Measurements from ENCODE around the gene SBF2. TPM values are rescaled to one million over a fixed set of nuclear protein-coding genes. Genes with fewer than 3 reads are reported as not detected.
A peak's percentile ranks its signal among the peaks of the same experiment; 100 is the strongest.

The SBF2 gene
- total and polyA plus RNA-seq, 9 of the 15 experiments (the other 6 are each of a cell fraction or from before 2014, with no cell fraction given) = 0.80 to 9.5 (median 5.0) TPM

GRCh38 chr11:9861860-9862725, 431.9 kb downstream of the SBF2 start (continued):
- TF ChIP-seq ZNF263 (CRISPR knock-in tag; IDR thresholded peaks at IDR 0.05; ENCODE audit: borderline replicate concordance) (peak; percentile 92), RAD21 (CRISPR knock-in tag; conservative IDR thresholded peaks at IDR 0.05 in 1 of 2, IDR thresholded peaks at IDR 0.05 in 1 of 2) (peak; percentile 81 to 92), ILF3 (IDR thresholded peaks at IDR 0.05; ENCODE audit: borderline replicate concordance) (no peak), SMC3 (conservative IDR thresholded peaks at IDR 0.05; ENCODE audit: insufficient read depth, low read depth, low read length) (peak; percentile 75), CTCFL (IDR thresholded peaks at IDR 0.05; ENCODE audit: borderline replicate concordance, insufficient read depth, low read depth, low read length, poor library complexity, severe bottlenecking) (peak; percentile 66), JUND (IDR thresholded peaks at IDR 0.05; ENCODE audit: borderline replicate concordance, low read depth, low read length) (peak; percentile 16; the same call in 1 of the 2 replicates), JUND (tag; IDR thresholded peaks at IDR 0.05; ENCODE audit: borderline replicate concordance, low read depth, low read length) (no peak; the same call in 2 of the 3 replicates), KDM1A (IDR thresholded peaks at IDR 0.05) (no peak), ZNF316 (IDR thresholded peaks at IDR 0.05) (no peak), CTCF (IDR thresholded peaks at IDR 0.05 in 2 of 3, conservative IDR thresholded peaks at IDR 0.05 in 1 of 3; ENCODE audit: insufficient read depth in 2 of 3, low read depth in 1 of 3, low read length in 3 of 3) (peak; percentile 84 to 91 (median 85)), MAZ (CRISPR knock-in tag; conservative IDR thresholded peaks at IDR 0.05 in 1 of 2, IDR thresholded peaks at IDR 0.05 in 1 of 2) (0 out of 4 replicates have a peak, but pooled peaks of 1 of the 2 experiments have one; percentile 31), RCOR1 (IDR thresholded peaks at IDR 0.05; ENCODE audit: borderline replicate concordance in 1 of 2, low read depth in 2 of 2, low read length in 2 of 2) (peak in 1 of 2 experiments; percentile 81; a peak in 1 of 4 replicates), RB1 (IDR thresholded peaks at IDR 0.05; ENCODE audit: low read depth) (peak; percentile 13; the same call in 1 of the 2 replicates), FOXM1 (IDR thresholded peaks at IDR 0.05; ENCODE audit: low read depth) (no peak), FOXM1 (CRISPR knock-in tag; IDR thresholded peaks at IDR 0.05; ENCODE audit: low read depth) (no peak), ZNF174 (CRISPR knock-in tag; IDR thresholded peaks at IDR 0.05) (no peak), YY1 (IDR thresholded peaks at IDR 0.05; ENCODE audit: borderline replicate concordance in 1 of 3, control insufficient read depth in 1 of 3, extremely low read depth in 1 of 3, insufficient read depth in 3 of 3, insufficient read length in 1 of 3, insufficient replicate concordance in 2 of 3, low read depth in 1 of 3, low read length in 2 of 3) (peak in 1 of 3 experiments; percentile 33), KHSRP (IDR thresholded peaks at IDR 0.05) (no peak), SMAD4 (CRISPR knock-in tag; conservative IDR thresholded peaks at IDR 0.05) (no peak), NR3C1 (CRISPR knock-in tag; IDR thresholded peaks at IDR 0.05) (no peak), ESRRB (CRISPR knock-in tag; IDR thresholded peaks at IDR 0.05; ENCODE audit: borderline replicate concordance) (no peak)
